HG02759 (cell line): ENCODE data around the gene NRF1.

Experiments
- ATAC-seq: cut with Tn5 transposase; IDR thresholded peaks from one replicate; pipeline ENCODE4 v1.9.1; 2021; ENCODE audit warnings: mild to moderate bottlenecking, moderate library complexity; ENCODE audit not compliant: unreplicated experiment

Gene NRF1

DNA sequence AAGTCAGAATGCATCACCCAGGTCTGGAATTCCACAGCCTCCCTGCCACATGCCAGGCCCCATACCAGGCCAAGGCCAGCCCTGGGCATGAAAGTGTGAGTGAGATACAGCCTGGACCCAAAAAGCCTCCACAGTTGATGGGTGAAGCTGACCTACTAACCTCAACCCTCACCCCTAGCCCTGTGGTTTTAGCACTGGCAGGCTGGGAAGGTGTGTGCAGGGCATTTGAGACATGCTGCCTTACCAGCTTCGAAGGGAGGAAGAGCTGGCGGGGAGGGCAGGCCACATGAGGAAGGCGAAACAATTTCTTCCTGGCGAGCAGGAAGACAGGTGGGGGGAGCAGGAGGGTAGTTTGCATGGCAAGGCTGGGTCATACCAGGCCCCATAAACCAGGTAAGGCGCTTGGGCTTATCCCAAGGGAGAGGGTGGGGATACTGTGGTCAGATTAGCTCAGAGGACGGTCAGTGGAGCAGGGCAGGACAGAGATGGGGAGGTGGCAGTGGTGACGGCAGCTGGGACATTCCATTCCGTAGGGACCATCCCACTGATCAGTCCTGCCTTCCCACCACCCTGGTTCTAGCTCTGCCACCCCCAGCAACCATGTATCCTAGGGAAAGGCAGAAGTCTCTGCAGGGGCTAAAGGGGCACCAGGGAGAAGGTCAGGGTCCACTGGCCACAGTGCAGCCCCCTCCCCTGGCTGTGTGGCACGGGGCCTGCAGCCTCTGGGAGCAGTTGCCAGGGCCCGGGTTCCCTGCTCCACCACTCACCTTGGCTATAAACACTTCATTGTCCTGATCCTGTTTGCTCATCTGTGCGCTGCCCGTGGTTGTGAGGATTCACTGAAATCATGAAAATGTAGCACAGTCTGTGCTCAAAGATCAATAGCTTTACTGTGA is 155.8 kb downstream of the NRF1 start:
- ATAC-seq = no peak

DNA sequence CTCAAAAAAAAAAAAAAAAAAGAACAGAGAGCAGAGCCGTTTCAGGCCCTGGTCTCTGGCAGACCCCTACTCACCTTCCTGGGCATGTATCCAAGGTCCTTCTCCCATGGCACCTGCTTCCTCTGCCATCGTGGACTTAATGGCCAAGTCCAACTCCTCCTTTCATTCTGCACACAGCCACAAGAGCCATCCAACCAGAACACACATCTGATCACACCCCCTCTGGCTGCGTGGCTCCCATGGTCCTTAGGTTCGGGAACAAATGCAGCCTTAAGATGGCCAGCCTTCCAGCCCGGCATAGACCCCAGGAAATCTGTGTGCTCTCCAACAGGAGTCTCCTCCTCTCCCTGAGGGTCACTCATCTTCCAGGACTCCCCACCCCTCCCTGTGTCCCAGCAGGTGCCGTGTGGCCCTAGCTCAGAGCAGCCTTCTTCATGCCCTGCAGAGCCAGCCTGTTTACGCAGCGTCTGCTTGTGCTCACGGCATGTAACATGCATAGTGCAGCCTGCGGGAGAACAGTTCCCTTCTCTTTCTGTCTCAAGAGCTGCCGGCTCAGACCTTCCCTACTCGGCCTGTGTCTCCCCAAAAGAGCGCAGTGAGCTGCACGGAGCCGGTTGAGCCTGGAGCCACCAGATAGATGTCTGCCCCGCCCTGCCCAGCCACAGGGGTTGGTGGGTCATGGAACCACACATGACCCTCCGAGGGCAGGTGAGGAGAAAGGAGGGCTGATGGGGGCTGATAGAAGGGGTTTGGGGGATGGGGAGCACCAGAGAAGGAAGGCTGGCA is 157.3 kb downstream of the NRF1 start:
- ATAC-seq = no peak

DNA sequence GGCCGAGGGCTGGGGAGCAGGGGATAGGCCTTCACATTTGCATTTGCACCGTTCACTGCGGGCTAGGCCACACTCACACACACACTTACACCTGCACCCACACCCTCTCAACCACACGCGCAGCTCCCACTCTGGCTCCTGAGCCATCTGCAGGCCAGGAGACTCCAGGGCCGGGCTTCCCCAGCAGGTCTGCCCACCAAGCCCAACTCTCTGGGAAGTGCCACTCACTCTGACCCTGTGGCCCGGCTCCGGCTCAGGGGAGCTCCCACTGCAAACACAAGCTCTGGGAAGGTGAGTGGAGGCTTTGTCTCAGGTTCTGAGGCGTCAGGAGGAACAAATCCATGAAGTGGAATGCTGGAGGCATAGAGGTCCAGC is 157.9 kb downstream of the NRF1 start:
- no peak for ATAC-seq

DNA sequence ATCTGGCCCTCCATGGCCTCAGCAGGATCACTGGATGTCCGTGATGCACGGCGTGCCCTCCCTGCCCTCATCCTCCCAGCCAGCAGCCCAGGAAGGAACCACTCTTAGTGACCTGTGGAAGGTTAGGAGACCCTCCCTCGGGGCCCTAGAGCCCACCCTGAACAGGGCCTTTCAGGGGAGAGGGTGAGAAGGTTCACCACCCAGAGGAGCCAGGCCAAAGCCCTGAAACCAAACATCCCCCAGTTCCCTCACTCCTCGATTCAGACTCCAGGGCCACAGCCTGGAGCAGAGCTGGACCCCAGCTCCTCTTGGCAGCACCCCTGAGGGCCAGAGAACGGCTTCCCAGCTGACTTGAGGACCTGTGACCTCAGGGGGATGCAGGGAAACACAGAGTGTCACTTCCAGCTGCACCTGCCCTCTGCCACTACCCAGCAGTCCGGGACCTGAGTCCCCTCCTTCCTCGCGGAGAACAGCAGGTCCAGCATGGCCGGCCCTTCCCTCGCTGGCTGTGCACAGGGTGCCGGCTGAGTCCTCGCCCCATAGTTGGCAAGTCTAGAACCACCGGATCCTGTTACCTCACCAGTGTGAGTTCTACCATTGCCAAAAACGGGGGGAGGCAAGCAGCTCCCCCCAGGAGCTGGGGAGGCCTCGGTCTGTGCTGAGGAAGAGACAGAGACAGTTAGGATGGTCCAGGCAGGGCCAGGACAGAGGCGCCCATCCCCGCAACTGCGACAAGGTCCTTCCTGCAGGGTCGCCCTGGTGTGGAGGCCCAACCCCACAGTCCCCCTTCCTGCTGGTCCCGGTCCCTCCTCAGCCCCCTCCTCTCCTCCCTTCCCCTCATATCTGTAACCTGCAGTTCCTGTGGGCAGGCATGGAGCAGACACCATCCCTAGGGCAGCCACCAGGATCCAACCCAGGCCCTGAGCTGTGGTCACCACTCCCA is 158.6 kb downstream of the NRF1 start:
- no peak for ATAC-seq

DNA sequence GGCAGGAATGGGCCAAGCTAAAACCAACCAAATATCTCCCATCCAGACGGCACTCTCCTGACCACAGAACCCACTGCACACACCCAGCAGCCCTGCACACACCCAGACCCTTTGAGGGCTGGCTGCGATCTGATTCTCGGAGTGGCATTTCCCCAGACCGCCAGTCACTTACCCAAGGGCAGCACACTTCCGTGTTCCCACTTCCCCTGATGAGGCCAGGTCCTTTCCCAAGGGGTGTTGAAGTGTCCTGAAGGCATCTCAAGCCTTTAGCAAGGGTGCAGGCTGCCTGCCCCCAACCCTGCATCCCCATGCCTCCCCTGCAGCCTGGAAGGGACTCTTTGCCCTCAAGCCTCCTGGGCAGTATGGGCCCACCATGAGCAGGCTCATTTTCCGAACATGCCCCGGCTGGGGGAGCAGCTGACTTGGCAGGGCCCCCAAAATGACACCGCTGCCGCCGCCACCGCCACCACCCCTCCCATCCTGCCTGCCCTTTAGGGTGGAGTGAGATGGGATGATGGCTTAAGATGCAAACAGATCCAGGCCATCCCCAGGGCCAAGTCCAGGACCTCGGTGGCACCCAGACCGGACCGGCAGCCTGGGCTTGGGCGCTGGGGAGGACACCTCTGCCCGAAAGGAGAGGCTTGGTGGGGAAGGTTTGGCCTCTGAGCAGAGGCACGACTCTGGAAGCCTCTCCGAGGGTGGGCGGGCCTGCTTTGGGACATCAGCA is 159.8 kb downstream of the NRF1 start:
- no peak for ATAC-seq

DNA sequence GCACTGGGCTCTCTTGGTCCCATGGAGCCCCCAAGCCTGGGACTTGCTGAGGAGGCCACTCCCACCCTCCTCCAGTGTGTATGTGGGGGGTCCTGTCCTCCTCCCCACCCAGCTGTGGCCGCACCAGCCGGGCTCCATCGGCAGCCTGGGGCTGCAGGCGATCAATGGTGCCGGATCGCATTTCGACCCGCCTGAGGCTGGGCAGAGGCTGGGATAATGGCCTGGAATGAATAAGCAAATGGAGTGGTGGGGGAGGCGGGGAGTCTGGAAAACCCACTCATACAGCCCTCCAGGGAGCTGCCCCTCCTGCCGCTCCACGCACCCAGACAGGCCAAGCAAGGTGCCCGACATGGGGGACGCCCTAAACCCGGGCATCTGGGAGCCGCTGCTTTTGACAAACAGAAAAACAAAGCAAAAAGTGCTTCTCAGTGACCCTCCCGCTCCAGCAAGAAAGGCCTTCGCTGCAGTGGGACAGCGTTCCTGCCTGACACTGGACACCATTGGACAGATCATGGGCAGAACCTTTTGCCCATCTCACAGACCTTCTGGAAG is 160.5 kb downstream of the NRF1 start:
- ATAC-seq = no peak

DNA sequence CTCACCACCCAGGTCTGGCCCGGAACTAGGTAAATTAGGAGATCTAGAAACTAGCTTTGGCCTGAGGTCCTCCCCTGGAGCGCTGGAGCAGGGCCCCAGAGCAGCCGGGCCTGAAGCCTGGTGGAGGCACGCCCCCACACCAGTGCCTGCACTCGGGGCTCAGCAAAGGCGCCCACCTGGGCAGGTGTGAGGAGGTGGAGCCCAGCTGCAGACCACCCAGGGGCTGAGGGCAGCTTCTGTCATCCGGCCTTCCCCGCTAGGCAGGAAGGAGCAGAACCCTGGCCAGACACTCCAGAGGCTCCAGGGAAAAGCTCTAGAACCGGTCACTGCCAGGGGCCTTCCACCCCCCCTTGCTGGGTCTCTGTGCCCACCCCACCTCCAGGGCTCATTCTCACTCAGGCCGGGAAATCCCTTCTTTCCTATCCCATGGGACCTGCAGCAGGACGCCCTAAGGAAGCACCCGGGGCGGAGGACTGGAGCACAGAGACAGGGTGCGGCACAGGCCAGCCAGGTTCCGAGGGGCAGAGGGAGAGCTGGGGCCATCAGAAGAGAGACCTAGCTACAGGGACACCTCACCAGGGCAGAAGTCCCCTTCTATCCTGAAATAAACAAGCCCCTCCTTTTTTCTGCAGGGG is 161.2 kb downstream of the NRF1 start:
- no peak for ATAC-seq

DNA sequence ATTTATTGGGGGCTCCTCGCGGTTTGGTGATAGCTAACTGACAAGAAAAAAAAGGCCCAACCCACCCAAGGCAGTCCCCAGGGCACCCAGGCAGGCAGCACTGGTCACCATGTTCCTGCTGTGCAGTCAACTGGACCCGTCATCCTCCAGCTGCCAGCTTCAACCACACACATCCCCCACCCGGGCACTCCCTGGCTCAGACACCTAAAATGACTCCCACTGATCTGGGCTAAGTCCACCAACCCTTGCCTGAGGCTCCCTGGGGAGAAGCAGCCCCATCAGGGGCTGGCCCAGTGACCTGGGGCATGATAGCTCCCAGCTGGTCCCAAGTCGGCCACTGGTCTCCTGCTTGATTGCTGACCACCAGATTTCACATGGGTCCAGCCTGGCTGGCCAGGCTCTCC is 161.8 kb downstream of the NRF1 start:
- peak; percentile 54 for ATAC-seq

DNA sequence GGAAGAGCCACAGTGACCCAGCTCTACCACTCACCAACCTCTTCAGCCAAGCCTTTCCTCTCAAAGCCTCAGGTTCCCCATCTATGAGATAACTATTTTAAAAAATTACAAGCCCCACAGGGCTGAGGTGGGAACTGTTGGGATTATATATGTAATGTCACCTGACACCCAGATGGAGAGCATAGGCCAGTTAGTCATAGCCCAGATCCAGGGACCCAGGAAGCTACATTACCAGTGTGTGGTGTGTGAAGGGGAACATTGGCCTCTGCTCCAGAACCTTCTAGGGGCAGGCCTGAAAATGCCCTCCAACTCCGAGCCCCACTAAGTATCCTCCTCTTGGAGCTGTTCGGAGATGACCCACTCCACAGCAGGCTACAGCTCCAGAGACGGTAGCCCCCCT is 162.4 kb downstream of the NRF1 start:
- no peak for ATAC-seq

DNA sequence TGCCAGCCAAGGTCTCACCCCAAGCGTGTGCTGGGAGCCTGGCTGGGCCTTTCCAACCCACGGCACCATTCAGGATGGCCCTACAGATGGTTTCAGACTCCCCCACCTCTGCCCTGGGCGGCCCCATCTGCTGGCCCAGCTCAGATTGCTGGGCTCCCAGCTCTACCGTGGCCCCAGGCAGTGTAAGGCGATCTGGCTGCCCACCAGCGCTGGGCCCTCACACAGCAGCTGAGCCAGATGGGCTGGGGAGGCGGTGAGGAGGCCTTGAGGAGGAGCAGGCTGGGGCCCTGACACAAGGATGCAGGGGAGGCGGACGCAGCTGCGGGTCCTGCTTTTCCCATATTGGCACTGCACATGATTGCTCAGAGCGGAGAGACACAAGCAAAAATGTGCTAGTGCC is 162.8 kb downstream of the NRF1 start:
- no peak for ATAC-seq

DNA sequence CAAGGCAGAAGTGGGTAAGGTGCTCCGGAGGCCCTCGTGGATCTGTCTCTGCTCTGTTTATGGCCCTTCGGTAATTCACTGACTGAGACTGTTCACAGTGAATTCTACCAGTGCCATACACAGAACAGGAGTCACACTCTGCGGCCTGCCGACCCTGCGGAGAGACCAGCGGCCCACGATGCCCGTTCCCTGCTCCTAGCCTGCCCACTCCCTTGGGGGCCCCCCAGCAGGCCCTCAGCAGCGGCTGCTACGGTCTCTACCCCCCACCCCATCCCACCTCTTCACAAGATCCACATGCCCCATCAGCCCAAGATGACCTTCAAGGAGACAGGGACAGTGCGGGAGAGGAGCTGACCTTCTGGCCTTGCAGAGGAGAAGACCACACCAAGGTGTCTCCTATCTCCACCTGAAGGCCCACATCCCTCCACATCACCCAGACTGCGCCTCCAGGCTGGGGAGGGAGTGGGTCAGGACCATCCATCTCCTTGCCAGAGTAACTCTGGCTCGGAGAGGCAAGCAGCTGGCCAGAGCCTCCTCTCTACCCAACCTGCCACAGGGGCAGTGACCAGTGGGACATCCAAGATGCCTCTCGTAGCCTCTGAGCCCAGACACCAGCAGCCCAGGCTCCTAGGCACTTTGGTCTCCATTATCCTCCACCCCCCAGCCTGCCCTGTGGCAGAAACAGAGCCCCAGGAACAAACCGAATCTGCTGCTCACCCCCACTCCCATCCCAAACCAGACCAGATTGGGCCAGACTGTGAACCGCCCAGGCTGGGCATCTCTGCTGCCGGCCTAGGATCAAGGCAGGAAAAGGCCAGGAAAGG is 163.6 kb downstream of the NRF1 start:
- no peak for ATAC-seq

DNA sequence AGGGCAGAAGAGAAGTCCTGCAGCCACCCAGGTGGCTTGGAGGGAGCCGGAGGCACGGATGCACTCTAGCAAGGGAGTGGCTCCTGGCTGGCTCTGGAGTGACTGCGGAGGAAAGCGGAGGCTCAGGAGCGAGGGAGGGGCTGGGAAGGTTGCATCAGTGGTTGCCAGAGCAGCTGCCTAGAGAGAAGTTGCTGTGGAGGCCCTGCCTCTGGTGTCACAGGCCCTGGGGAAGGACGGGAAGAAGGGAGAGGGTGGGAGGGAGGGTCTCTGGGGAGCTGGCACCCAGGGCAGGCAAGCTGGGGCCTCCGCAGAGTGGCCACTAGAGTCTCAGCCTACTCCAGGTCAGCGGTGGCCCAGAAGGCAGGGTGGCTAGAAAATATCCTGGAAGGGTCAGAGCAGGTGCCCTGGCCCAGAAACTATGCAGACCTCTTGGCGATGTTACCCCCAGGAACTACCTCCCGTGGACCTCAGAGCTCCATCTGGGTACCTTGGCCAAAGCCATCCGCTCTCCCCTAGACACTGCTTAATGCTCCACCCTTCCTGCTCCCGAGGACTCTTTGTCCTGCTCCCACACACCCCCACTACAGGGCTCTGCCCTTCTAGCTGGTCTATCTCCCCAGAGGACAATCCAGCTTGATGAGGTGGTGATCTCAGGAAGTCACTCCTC is 164.3 kb downstream of the NRF1 start:
- no peak for ATAC-seq

DNA sequence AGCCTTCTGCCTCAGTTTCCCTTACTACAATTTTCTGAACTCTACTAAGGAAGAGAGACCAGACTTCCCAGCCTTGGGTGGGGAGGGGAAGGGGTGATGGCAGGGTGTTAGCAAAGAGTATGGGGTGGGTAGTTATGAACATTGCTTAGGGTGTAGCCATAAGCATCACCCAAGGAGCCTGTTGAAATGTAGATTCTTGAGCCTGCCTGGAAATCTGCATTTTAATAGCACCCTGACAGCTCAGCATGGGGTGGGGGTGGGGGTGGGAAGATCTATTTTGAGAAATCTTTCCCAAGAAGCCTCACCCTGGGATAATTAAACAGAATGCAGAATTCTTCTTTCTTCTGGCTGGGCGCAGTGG is 164.8 kb downstream of the NRF1 start:
- no peak for ATAC-seq

DNA sequence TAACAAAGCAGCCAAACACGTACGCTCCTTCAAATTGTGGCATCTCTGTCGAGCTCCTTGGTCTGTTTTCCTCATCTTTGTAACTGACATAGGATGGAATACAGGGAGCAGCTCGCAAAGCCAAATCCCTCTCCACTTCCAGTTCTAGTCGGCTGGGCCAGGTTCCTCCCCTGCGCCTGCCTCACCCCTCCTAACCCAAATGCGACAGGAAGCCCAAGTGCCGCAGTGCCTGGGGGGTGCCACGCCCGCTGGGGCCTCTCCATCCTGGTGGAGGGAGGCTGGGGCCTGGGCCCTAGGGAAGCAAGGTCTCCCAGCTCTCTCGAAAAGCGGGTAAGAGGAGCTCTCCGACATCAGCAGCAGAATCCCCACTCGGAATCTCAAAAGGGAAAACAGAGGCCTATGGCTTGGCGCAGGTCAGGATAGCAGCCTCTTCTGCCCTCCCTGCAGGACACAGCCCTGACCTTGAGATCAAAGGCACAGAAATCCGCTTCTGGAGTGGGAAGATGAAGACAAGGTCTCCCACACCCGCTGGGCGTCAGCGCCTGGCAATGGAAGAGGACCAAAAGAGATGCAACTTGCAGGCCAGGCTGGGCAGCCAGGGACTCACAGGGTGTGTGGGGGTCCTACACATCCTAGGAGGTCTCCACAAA is 165.8 kb downstream of the NRF1 start:
- ATAC-seq = no peak

DNA sequence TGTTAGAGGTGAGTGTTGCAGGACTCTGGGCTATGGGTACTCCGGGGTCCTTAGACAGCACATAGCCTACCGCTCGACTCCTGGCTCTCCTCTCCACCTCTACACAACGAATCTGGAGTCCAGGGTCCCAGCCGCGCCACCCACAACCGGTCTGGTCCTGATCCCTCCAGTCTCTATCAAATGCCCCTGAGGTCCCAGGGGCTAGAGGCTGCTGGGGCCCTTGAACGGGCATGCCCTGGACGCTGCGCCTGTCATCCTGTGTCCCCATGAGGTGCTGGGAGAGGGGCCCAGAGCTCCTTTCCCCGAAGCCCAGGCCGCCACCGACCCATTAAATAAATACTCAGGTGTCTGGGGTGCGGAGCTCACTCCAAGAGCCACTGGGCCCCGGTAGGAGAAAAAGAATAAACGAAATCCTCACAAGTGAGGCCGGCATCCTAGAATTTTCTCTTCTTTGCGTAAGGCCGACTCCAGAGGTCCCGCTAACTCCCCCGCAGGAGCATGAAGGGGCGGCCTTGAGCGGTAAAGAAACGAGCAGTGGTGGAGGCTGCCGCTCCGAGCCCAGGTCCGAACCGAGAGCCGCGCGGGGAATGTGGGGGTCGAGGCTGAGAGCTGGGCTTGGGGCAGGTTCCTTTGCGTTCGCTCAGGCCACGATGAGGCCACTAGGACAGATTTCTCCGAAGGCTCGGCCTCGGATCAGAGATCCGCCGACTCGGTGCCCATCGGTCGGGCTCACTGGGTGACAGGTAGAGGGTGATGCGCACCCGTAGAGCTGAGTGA is 166.7 kb downstream of the NRF1 start:
- ATAC-seq = no peak

DNA sequence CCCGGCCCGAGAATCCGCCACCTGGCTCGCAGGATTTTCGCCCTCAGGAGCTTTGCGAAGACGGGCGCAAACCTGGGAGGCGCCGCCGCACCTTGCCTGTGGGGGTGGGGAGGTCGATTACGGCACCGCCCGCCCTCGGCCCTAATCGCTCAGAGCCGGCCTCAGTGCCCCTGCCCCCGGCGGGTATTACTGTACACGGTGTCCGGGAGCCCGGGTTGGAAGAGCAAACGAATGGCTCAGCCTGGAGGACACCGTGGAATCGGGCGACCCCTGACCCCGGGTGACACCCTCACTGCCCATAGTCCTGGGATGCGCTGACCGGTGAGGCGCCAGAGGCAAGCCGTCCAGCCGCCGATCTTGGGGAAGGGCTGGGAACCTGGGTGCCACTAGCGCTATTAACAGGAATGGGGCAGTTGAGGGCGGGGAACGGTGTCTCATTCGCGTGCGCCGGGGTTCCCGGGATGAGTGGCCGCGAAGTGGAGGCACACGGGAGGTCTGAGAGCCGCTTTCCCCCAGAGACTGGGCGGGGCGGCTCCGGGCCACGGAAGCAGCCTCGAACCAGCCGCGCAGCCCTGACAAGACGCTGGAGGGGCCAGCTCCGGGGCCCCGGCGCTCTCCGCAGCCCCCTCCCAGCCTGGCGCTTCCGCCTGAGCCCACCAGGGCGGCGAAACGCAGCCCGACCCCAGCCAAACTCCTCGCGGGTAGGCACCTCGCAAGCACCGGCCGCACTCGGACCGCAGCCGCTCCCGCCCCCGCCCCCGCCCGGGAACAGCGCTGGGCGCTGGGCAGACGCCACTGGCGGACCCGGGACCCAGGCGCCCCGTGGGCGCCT is 167.5 kb downstream of the NRF1 start:
- ATAC-seq = peak; percentile 12
